Measurements from ENCODE around the gene TBKBP1.

DNA sequence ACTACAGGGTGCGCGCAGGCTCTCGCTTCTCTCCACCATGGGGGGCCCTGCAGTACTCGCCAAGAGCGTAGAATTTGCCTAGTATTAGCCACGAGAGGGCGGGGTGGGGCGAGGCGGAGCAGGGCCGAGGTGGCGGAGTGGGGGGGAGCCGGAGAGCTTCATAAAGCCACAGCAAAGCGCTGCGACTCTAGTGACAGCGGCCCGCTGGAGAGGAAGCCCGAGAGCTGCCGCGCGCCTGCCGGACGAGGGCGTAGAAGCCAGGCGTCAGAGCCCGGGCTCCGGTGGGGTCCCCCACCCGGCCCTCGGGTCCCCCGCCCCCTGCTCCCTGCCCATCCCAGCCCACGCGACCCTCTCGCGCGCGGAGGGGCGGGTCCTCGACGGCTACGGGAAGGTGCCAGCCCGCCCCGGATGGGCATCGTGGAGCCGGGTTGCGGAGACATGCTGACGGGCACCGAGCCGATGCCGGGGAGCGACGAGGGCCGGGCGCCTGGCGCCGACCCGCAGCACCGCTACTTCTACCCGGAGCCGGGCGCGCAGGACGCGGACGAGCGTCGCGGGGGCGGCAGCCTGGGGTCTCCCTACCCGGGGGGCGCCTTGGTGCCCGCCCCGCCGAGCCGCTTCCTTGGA is 39.2 kb downstream of the TBKBP1 start, which contains the start of gene TBX21:
- no peak for TF ChIP-seq POLR2A (IDR thresholded peaks at IDR 0.05)
- TF ChIP-seq, protein P1, sequence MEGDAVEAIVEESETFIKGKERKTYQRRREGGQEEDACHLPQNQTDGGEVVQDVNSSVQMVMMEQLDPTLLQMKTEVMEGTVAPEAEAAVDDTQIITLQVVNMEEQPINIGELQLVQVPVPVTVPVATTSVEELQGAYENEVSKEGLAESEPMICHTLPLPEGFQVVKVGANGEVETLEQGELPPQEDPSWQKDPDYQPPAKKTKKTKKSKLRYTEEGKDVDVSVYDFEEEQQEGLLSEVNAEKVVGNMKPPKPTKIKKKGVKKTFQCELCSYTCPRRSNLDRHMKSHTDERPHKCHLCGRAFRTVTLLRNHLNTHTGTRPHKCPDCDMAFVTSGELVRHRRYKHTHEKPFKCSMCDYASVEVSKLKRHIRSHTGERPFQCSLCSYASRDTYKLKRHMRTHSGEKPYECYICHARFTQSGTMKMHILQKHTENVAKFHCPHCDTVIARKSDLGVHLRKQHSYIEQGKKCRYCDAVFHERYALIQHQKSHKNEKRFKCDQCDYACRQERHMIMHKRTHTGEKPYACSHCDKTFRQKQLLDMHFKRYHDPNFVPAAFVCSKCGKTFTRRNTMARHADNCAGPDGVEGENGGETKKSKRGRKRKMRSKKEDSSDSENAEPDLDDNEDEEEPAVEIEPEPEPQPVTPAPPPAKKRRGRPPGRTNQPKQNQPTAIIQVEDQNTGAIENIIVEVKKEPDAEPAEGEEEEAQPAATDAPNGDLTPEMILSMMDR (IDR thresholded peaks at IDR 0.05): peak in 3 of 5 experiments; percentile 9 to 19 (median 17)

Measured in tibial nerve (tissue), 3 donors.